Effector memory CD8-positive, alpha-beta T cell (primary cell): Measurements from ENCODE around the gene CISD3.
A peak's percentile ranks its signal among the peaks of the same experiment; 100 is the strongest.

Source experiments
- ATAC-seq: fragments of 150-1000 bp; cut with Tn5 transposase; replicated peaks from 2 replicates; pipeline ENCODE4 v1.10.0; 2021; ENCODE audit warnings: mild to moderate bottlenecking, moderate library complexity
- DNase-seq, 3 experiments: peaks; one replicate each; pipeline ENCODE4 v3.0.0; 2021
- H3K27ac Mint-ChIP-seq, 2 donors: one replicate each; pipeline ENCODE4 v1.8.0; 2022; ENCODE audit warnings: mild to moderate bottlenecking in 2 of 2, mixed read lengths in 2 of 2, moderate library complexity in 2 of 2
- H3K27me3 Mint-ChIP-seq, 2 donors: one replicate each; pipeline ENCODE4 v1.8.0; 2022; ENCODE audit warnings: mixed read lengths in 2 of 2
- H3K36me3 Mint-ChIP-seq: one replicate; pipeline ENCODE4 v1.8.0; 2022; ENCODE audit warnings: mild to moderate bottlenecking, moderate library complexity, mixed read lengths; ENCODE audit not compliant: insufficient read depth
- H3K4me1 Mint-ChIP-seq, 2 donors: one replicate each; pipeline ENCODE4 v1.8.0; 2022; ENCODE audit warnings: low read depth in 2 of 2, mixed read lengths in 2 of 2
- H3K4me3 Mint-ChIP-seq, 2 donors: one replicate each; pipeline ENCODE4 v1.8.0; 2022; ENCODE audit warnings: mild to moderate bottlenecking in 2 of 2, mixed read lengths in 2 of 2, moderate library complexity in 2 of 2
- H3K9me3 Mint-ChIP-seq, 2 donors: one replicate each; pipeline ENCODE4 v1.8.0; 2022; ENCODE audit warnings: mixed read lengths in 2 of 2

The CISD3 gene

DNA sequence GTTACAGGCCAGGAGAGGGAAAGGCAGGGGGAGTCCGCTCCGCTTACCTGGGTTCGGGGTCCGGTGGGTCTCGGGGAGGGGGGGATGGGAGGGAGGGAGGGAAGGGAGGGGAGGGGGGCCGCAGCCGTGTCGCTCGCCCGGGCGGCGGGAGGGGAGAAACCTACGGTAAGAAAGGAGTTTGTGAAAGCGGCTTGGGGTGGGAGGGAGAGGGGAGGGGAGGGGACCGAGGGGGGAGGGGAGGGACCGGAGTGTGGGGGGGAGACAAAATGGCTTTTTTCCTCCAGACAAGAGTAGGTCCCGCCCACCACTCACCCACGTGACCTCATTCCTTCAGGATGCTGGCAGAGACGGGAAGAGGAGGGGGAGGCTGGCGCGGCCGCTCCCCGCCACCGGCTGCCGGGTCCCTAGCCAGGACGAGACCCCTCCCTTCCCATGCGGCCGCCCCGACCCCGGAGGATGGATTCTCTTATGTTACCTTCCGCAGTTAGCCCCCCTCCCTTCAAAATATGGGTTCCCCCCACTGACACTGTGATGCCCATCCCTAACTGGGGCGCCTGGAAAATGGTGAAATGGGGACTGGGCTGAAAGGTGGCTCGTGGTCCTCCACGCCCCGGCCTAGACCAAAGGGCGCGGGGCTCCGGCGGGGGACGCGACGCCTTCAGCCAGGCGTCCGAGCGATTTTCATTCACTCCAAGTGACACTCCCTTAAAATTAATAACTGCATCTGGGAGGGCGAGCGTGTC is 18.2 kb downstream of the CISD3 start, which contains the start of gene PCGF2:
TSS of gene PCGF2 (minus strand) at position 188 of the 743 bp plus-strand sequence. CDS start 7,934 bp downstream, outside the sequence.
- H3K4me1 Mint-ChIP-seq: peaks cover 25 to 47% of the 10 kb centered on the region in 2 donors
- H3K27ac Mint-ChIP-seq: no peak within 1 kb of the TSS
- no peak for ATAC-seq
- peaks cover 24% of the 10 kb centered on the region for H3K36me3 Mint-ChIP-seq
- peak within 1 kb of the TSS; percentile 86 to 90 for H3K4me3 Mint-ChIP-seq
- no peaks in the 10 kb centered on the region for H3K9me3 Mint-ChIP-seq
- peaks cover 54 to 75% of the 10 kb centered on the region in 2 donors for H3K27me3 Mint-ChIP-seq
- DNase-seq: no peak

DNA sequence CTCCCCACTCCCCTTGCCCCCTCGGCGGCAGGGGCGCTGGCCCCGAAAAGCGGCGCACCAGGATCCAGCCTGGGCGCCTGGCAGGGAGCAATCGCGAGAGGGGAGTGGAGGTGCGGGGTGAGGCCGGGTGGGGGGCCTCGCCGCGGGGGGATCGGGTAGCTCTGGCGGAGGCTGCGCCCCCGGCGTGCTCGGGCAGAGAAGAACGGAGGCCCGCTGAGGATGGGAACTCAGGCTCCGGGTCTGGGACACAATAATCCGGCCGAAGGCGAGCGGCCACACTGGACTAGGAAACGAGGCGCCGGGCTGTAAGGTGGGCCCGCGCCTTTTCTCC is 18.7 kb downstream of the CISD3 start:
- Mint-ChIP-seq H3K27ac (no peak overlapping the region), H3K36me3 (peaks cover 29% of the 10 kb centered on the region), H3K4me1 (peaks cover 30 to 49% of the 10 kb centered on the region in 2 donors), H3K27me3 (peaks cover 49 to 70% of the 10 kb centered on the region in 2 donors), H3K9me3 (no peaks in the 10 kb centered on the region), H3K4me3 (peak overlapping the region; percentile 86 to 90)
- DNase-seq (no peak), ATAC-seq (no peak)

GRCh38 chr17:38749223-38750043 is 19.3 kb downstream of the CISD3 start:
- H3K4me3 Mint-ChIP-seq: peak overlapping the region; percentile 86 to 90
- H3K9me3 Mint-ChIP-seq: no peaks in the 10 kb centered on the region
- no peak overlapping the region for H3K27ac Mint-ChIP-seq
- ATAC-seq: no peak
- DNase-seq: no peak
- peaks cover 43 to 64% of the 10 kb centered on the region in 2 donors for H3K27me3 Mint-ChIP-seq
- H3K36me3 Mint-ChIP-seq: peaks cover 29% of the 10 kb centered on the region
- H3K4me1 Mint-ChIP-seq: peaks cover 32 to 50% of the 10 kb centered on the region in 2 donors

DNA sequence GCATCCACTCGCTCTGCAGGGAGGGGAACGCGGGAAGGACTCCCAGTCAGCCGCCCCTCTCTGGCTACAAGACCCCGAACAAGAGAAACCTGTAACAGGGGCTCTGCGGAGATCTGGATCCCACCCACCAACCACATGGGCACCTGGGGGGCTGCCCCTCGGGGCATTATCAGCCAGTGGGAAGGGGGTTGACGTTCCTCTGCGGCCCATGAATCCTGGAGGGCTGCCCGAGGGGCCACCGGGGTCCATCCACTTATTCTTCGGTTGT is 19.8 kb downstream of the CISD3 start:
- Mint-ChIP-seq H3K9me3 (no peaks in the 10 kb centered on the region), H3K27me3 (peaks cover 37 to 58% of the 10 kb centered on the region in 2 donors), H3K4me3 (peak overlapping the region; percentile 86 to 90), H3K27ac (no peak overlapping the region), H3K4me1 (peaks cover 32 to 50% of the 10 kb centered on the region in 2 donors), H3K36me3 (peaks cover 29% of the 10 kb centered on the region)
- no peak for ATAC-seq
- no peak for DNase-seq

DNA sequence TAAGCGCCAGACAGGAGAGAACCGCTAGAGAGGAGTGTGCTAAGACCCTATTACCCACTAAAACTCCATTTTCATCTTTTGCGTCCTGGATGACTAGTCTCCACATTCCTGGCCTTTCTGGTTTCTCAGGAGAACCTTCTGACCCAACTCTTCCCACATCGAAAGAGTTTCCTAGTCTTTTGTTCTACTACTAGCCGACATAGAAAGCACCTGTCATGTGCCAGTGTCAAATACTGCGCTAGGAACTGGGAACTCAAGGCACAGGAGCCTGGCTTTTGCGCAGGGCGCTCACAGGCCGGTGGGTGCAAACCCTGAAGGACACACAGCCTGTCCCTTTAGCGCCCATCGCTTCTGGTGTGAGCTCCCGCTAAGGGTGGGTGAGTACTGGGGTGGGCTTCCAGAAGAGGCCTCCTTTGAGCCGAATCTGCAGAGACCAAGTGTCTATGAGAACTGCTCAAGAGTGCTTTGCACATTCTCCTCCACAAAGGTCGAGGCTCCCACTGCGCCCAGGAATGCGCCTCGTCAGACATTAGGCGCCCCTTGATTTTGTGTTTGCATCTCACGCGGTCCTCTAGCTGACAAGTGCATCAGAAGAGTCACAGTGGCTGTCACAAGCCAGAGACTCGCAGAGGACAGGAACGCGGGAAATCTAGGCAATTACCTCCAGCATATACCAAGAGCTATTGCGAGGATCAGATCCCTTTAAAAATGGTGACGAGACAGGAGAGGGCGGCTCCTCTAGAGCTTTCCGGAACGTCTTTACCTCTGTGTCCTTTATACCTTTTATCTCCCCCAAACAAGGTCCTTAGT is 20.4 kb downstream of the CISD3 start:
- no peaks in the 10 kb centered on the region for H3K9me3 Mint-ChIP-seq
- no peak for DNase-seq
- ATAC-seq: no peak
- peaks cover 36 to 53% of the 10 kb centered on the region in 2 donors for H3K27me3 Mint-ChIP-seq
- H3K27ac Mint-ChIP-seq: peak overlapping the region in 1 of 2 donors; percentile 92
- H3K36me3 Mint-ChIP-seq: peaks cover 34% of the 10 kb centered on the region
- peaks cover 32 to 50% of the 10 kb centered on the region in 2 donors for H3K4me1 Mint-ChIP-seq
- H3K4me3 Mint-ChIP-seq: peak overlapping the region; percentile 86 to 90

DNA sequence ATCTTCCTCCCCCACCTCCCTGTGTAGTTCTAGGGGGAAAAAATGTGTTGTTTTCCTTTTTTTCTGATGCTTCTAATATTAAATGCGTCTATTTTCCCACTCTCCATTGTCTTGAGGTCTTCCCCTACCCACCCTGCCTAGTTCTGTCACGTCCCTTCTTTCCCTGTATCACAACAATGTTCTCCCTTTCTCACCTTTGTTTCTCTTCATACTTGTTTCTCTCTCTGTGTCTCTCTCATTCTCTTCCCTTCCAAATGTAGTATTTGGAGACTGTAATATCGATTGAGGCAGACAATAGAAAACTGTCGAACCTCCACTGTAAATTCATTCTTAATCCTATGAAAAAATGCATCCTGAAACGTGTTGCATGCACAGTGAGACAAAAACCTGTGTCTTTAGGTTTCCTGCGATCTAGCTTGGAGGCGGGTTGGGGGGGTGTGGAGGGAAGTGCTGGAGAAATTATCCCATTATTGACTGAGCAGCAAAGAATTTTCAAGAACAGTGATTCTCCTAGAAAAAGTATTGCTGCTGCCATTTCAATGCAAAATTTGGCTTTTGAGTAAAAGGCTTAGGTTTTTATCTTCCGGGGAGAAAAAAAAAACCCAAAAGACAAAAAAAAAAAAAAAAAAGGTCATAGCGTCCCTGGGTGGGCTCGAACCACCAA is 21.1 kb downstream of the CISD3 start:
- ATAC-seq (no peak), DNase-seq (no peak)
- Mint-ChIP-seq H3K9me3 (no peaks in the 10 kb centered on the region), H3K27ac (peak overlapping the region; percentile 92 to 100), H3K36me3 (peaks cover 41% of the 10 kb centered on the region), H3K27me3 (peaks cover 28 to 45% of the 10 kb centered on the region in 2 donors), H3K4me1 (peaks cover 29 to 49% of the 10 kb centered on the region in 2 donors), H3K4me3 (peak overlapping the region; percentile 86 to 90)

DNA sequence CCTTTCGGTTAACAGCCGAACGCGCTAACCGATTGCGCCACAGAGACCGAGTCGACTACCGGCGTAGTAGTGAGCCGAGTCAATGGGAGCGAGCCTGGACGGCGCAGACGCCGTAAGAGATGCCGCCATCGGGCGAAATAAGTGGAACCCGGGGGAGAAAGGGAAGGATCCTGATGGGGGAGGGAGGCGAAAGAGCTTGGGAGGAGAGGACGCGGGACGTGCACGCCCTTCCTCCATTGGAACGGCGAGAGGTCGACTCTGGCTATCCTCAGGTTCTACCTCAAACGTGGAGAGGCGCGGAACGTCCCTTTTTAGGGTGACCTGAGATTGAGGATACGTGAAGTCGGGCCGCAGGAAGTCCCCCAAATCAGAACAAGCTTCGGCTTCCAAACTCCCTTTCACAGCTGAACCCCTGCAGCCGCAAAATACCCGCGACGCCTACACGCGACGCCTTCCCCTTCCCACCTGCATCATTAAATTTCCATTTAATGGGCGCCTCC is 21.7 kb downstream of the CISD3 start:
- DNase-seq (peak; percentile 84 to 88 (median 86)), ATAC-seq (peak; percentile 48)
- Mint-ChIP-seq H3K27ac (peak overlapping the region; percentile 92 to 100), H3K36me3 (peaks cover 47% of the 10 kb centered on the region), H3K9me3 (no peaks in the 10 kb centered on the region), H3K27me3 (peaks cover 23 to 40% of the 10 kb centered on the region in 2 donors), H3K4me1 (peaks cover 28 to 43% of the 10 kb centered on the region in 2 donors), H3K4me3 (peak overlapping the region; percentile 86 to 90)

- DNase-seq (peak; percentile 89 to 92 (median 90)), ATAC-seq (peak; percentile 85)
- no peaks in the 10 kb centered on the region for H3K9me3 Mint-ChIP-seq
- peak within 1 kb of the TSS; percentile 92 to 100 for H3K27ac Mint-ChIP-seq
- H3K36me3 Mint-ChIP-seq: peaks cover 52% of the 10 kb centered on the region
- peaks cover 28 to 42% of the 10 kb centered on the region in 2 donors for H3K4me1 Mint-ChIP-seq
- peak within 1 kb of the TSS; percentile 86 to 90 for H3K4me3 Mint-ChIP-seq
- H3K27me3 Mint-ChIP-seq: peaks cover 21 to 33% of the 10 kb centered on the region in 2 donors
Observed at GRCh38 chr17:38752308-38753070, 22.3 kb downstream of the CISD3 start, which contains the start of gene PSMB3. PSMB3 (plus strand) TSS chr17:38752741; CDS start chr17:38752827, 86 bp downstream.

DNA sequence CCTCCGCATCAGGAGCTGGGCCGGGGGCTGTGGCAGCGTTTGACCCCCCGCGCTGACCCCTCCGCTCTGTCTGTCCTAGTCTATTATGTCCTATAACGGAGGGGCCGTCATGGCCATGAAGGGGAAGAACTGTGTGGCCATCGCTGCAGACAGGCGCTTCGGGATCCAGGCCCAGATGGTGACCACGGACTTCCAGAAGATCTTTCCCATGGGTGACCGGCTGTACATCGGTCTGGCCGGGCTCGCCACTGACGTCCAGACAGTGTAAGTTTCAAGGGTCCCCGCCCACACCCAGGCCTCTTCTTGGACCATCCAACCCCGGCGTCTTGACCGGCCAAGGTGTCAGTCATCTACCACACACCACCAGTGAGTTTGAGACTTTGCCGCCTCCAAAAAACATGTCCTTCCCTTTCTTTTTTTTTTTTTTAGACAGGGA is 22.9 kb downstream of the CISD3 start:
- Mint-ChIP-seq H3K27me3 (peaks cover 21 to 27% of the 10 kb centered on the region in 2 donors), H3K4me1 (peaks cover 24 to 39% of the 10 kb centered on the region in 2 donors), H3K9me3 (no peaks in the 10 kb centered on the region), H3K27ac (peak overlapping the region; percentile 92 to 100), H3K36me3 (peaks cover 56% of the 10 kb centered on the region), H3K4me3 (peak overlapping the region; percentile 86 to 90)
- ATAC-seq (no peak), DNase-seq (no peak)

- H3K4me3 Mint-ChIP-seq: no peak overlapping the region
- peaks cover 94% of the 10 kb centered on the region for H3K36me3 Mint-ChIP-seq
- peak in 1 of 3 experiments; percentile 9 for DNase-seq
- ATAC-seq: no peak
- peak overlapping the region; percentile 11 to 86 for H3K27ac Mint-ChIP-seq
- no peaks in the 10 kb centered on the region for H3K27me3 Mint-ChIP-seq
- peaks cover 8 to 12% of the 10 kb centered on the region in 2 donors for H3K4me1 Mint-ChIP-seq
- no peaks in the 10 kb centered on the region for H3K9me3 Mint-ChIP-seq
Observed at GRCh38 chr17:38761612-38762011, 31.5 kb downstream of the CISD3 start.

DNA sequence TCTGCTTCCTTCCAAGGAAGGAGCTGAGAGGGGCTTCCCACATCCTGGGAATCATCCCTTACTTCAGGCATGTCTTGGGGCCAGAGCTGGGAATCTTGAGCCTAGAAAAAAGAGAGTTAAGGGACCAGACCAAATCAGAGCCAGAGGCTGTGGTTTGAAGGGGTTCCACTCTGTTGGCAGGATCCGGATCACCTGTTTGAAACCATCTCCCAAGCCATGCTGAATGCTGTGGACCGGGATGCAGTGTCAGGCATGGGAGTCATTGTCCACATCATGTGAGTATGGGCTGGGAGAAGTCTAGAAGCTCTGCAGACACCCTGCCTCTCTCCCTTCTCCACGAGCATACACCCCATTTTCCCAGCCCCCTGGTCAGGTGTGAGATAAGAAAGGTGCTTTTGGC is 32.1 kb downstream of the CISD3 start:
- peaks cover 89% of the 10 kb centered on the region for H3K36me3 Mint-ChIP-seq
- H3K4me3 Mint-ChIP-seq: no peak overlapping the region
- ATAC-seq (no peak), DNase-seq (no peak)
- peak overlapping the region in 1 of 2 donors; percentile 86 for H3K27ac Mint-ChIP-seq
- no peaks in the 10 kb centered on the region for H3K9me3 Mint-ChIP-seq
- H3K27me3 Mint-ChIP-seq: no peaks in the 10 kb centered on the region
- peaks cover 8 to 12% of the 10 kb centered on the region in 2 donors for H3K4me1 Mint-ChIP-seq

GRCh38 chr17:38766341-38766740 is 36.2 kb downstream of the CISD3 start:
- ATAC-seq (no peak), DNase-seq (no peak)
- Mint-ChIP-seq H3K27ac (peak overlapping the region; percentile 35 to 65), H3K9me3 (no peaks in the 10 kb centered on the region), H3K4me3 (no peak overlapping the region), H3K4me1 (peaks cover 4 to 5% of the 10 kb centered on the region in 2 donors), H3K27me3 (no peaks in the 10 kb centered on the region), H3K36me3 (peaks cover 69% of the 10 kb centered on the region)
